Activated naive CD8-positive, alpha-beta T cell treated with anti-CD3 and anti-CD28 coated beads, Interleukin-2, amount 10 ng/mL, durations not matched to agents 7 days and 5 days (primary cell): ENCODE measurements around the gene CEP44. TPM values are rescaled to one million over a fixed set of nuclear protein-coding genes. Genes with fewer than 3 reads are reported as not detected.

Experiments used
- total RNA-seq, 2 experiments: library from RNA; stranded (reverse); gene quantifications; one replicate each; pipeline ENCODE4 v1.2.3, GENCODE V29; 2021

CEP44 gene
- total RNA-seq, 2 experiments from 2014 or later = 23.5 to 27.0 TPM

Other genes starting within 250 kb of the CEP44 start
- gene FBXO8, start 244 bp upstream of the CEP44 start, total RNA-seq = 10 to 100 TPM; 20.6 to 22.3 TPM
- gene HPGD, start 238.6 kb downstream of the CEP44 start, total RNA-seq = 10 to 100 TPM; 10.4 to 10.7 TPM